WERI-Rb-1 (cell line): ENCODE measurements around the gene CNNM3.

Experiments
- DNase-seq: peaks from one replicate; pipeline ENCODE4 v3.0.0-alpha.2; 2020
- H3K27ac ChIP-seq: fragments of 250-450 bp; sonication (Bioruptor Pico); 2 replicates; pipeline ENCODE4 v1.5.1; 2020; ENCODE audit warnings: mild to moderate bottlenecking, moderate library complexity
- H3K27me3 ChIP-seq: fragments of 250-450 bp; sonication (Bioruptor Pico); 2 replicates; pipeline ENCODE4 v1.5.1; 2021; ENCODE audit warnings: mild to moderate bottlenecking, low read depth, moderate library complexity; ENCODE audit not compliant: insufficient read depth, severe bottlenecking
- H3K36me3 ChIP-seq: fragments of 250-450 bp; sonication (Bioruptor Pico); 2 replicates; pipeline ENCODE4 v1.5.1; 2020; ENCODE audit warnings: mild to moderate bottlenecking, moderate library complexity
- H3K4me3 ChIP-seq: 2 replicates; pipeline ENCODE4 v1.5.1; 2011; ENCODE audit warnings: low read depth, mild to moderate bottlenecking, control low read depth, low read length
- H3K9me3 ChIP-seq: fragments of 250-450 bp; sonication (Bioruptor Pico); 2 replicates; pipeline ENCODE4 v1.5.1; 2021; ENCODE audit warnings: mild to moderate bottlenecking, moderate library complexity; ENCODE audit not compliant: severe bottlenecking
- CTCF ChIP-seq: IDR thresholded peaks from 2 replicates; pipeline ENCODE4 v1.5.1; 2011; ENCODE audit warnings: low read depth, mild to moderate bottlenecking, control low read depth, inconsistent platforms, low read length

The CNNM3 gene

GRCh38 chr2:96856776-96857666 is 41.0 kb downstream of the CNNM3 start:
- H3K27ac ChIP-seq = peak overlapping the region; percentile 85

GRCh38 chr2:96857667-96858372 is 41.8 kb downstream of the CNNM3 start, which contains the start of gene ANKRD39:
Gene ANKRD39 (minus strand): TSS chr2:96858016. CDS start chr2:96857987, 29 bp downstream.
- H3K36me3 ChIP-seq = peaks cover 44% of the 10 kb centered on the region

More at GRCh38 chr2:96856776-96857666, 41.0 kb downstream of the CNNM3 start:
- DNase-seq = no peak
- H3K9me3 ChIP-seq = no peaks in the 10 kb centered on the region
- H3K36me3 ChIP-seq = peaks cover 40% of the 10 kb centered on the region
- TF ChIP-seq CTCF = no peak
- H3K4me3 ChIP-seq = peak overlapping the region; percentile 56
- no peaks in the 10 kb centered on the region for H3K27me3 ChIP-seq

GRCh38 chr2:96859099-96859649 is 43.1 kb downstream of the CNNM3 start:
- Histone ChIP-seq H3K9me3 (no peaks in the 10 kb centered on the region), H3K27ac (peak overlapping the region; percentile 82), H3K4me3 (peak overlapping the region; percentile 44), H3K36me3 (peaks cover 44% of the 10 kb centered on the region), H3K27me3 (no peaks in the 10 kb centered on the region)
- no peak for TF ChIP-seq CTCF
- no peak for DNase-seq

More at GRCh38 chr2:96857667-96858372, 41.8 kb downstream of the CNNM3 start, which contains the start of gene ANKRD39:
- H3K27ac ChIP-seq = peak within 1 kb of the TSS; percentile 85
- TF ChIP-seq CTCF = peak; percentile 80
- no peaks in the 10 kb centered on the region for H3K27me3 ChIP-seq
- H3K4me3 ChIP-seq = peak within 1 kb of the TSS; percentile 56
- peak; percentile 97 for DNase-seq
- H3K9me3 ChIP-seq = no peaks in the 10 kb centered on the region

GRCh38 chr2:96859681-96860064 is 43.6 kb downstream of the CNNM3 start:
- DNase-seq = no peak
- no peak for TF ChIP-seq CTCF

GRCh38 chr2:96860065-96861029 is 44.3 kb downstream of the CNNM3 start:
- H3K4me3 ChIP-seq = no peak overlapping the region
- H3K27ac ChIP-seq = no peak overlapping the region
- no peak for TF ChIP-seq CTCF
- no peaks in the 10 kb centered on the region for H3K9me3 ChIP-seq
- H3K36me3 ChIP-seq = peaks cover 54% of the 10 kb centered on the region
- H3K27me3 ChIP-seq = no peaks in the 10 kb centered on the region
- DNase-seq = no peak

More at GRCh38 chr2:96859681-96860064, 43.6 kb downstream of the CNNM3 start:
- Histone ChIP-seq H3K4me3 (no peak overlapping the region), H3K9me3 (no peaks in the 10 kb centered on the region), H3K27me3 (no peaks in the 10 kb centered on the region), H3K36me3 (peaks cover 47% of the 10 kb centered on the region), H3K27ac (no peak overlapping the region; the same call in 1 of the 2 replicates)
